HUES64 (cell line): Measurements from ENCODE around the gene NACC2.

Experiments used
- H3K27ac ChIP-seq: 2 replicates; pipeline ENCODE4 v1.7.0; 2013; ENCODE audit warnings: low read depth, low read length, inconsistent platforms
- H3K27me3 ChIP-seq: 2 replicates; pipeline ENCODE4 v1.6.1; 2013; ENCODE audit warnings: mild to moderate bottlenecking, low read length; ENCODE audit not compliant: insufficient read depth
- H3K36me3 ChIP-seq: 2 replicates; pipeline ENCODE4 v1.6.1; 2013; ENCODE audit warnings: mild to moderate bottlenecking, low read length; ENCODE audit not compliant: insufficient read depth
- H3K4me1 ChIP-seq: 2 replicates; pipeline ENCODE4 v1.6.1; 2013; ENCODE audit warnings: mild to moderate bottlenecking, low read length, moderate library complexity; ENCODE audit not compliant: insufficient read depth
- H3K4me3 ChIP-seq: 2 replicates; pipeline ENCODE4 v1.5.1; 2013; ENCODE audit warnings: mild to moderate bottlenecking, low read length, moderate library complexity
- H3K9ac ChIP-seq: 2 replicates; pipeline ENCODE4 v1.6.1; 2013; ENCODE audit warnings: mild to moderate bottlenecking, low read depth, low read length
- H3K9me3 ChIP-seq: 2 replicates; pipeline ENCODE4 v1.6.1; 2013; ENCODE audit warnings: low read depth, low read length; ENCODE audit not compliant: insufficient read depth
- WGBS: fragments of 150-250, 120-280 bp; methylation state at CpG from one replicate; pipeline ENCODE4 v1.1.7; 2013; ENCODE audit warnings: missing lambda C conversion rate; 5-methylcytosine and 5-hydroxymethylcytosine counted together

NACC2 gene

GRCh38 chr9:136058084-136058483 lies 37.0 kb downstream of the NACC2 start:
- H3K9ac ChIP-seq, result no peak overlapping the region
- H3K27me3 ChIP-seq, result no peaks in the 10 kb centered on the region
- no peaks in the 10 kb centered on the region for H3K9me3 ChIP-seq
- 86% methylated on average over 13 of the region's 13 CpGs for WGBS
- no peak overlapping the region for H3K4me3 ChIP-seq
- H3K36me3 ChIP-seq, result no peaks in the 10 kb centered on the region
- H3K4me1 ChIP-seq, result peaks cover 13% of the 10 kb centered on the region
- no peak overlapping the region for H3K27ac ChIP-seq

DNA sequence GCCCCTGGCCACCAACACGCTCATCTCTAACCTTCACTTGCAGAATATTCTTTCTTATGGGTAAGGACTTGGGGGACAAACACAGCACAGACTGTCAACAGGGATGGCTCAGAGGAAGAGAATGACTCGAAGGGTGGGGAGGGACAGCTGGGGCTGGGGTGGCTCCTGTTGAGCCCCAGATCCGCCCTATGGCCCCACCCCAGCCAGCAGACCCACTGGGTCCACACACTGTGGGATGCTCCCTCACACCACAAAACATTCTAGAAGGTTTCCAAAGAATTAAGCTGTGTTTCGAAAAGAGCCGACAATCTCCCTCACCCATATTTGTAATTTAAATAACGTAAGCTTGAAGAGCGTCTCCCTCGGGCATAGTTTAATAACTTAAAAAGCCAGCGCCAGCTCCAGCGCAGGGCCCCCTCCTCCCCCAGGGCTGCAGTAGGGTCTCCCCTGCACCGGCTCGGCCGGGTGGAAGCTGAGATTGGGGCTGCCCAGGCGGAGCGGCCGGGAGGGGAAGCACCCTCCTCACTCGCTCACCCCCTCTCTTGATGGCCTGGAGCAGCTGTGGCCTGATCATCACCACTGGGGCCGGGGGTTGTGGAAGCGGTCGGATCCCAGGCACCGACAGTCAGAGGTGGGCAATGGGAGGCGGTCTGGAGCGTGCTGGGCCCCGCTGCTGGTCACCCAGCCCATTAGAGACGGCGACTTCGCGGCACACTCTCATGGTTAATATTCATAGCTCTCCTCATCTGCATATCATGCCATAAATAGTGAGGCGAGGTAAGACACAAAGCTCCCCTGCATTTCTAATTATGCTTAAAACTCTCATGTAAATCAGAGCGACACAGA lies 37.6 kb downstream of the NACC2 start:
- Histone ChIP-seq H3K9ac (no peak overlapping the region), H3K27ac (no peak overlapping the region), H3K4me1 (peaks cover 18% of the 10 kb centered on the region), H3K9me3 (no peaks in the 10 kb centered on the region), H3K27me3 (no peaks in the 10 kb centered on the region), H3K4me3 (no peak overlapping the region), H3K36me3 (no peaks in the 10 kb centered on the region)
- 70% methylated on average over 30 of the region's 30 CpGs for WGBS

DNA sequence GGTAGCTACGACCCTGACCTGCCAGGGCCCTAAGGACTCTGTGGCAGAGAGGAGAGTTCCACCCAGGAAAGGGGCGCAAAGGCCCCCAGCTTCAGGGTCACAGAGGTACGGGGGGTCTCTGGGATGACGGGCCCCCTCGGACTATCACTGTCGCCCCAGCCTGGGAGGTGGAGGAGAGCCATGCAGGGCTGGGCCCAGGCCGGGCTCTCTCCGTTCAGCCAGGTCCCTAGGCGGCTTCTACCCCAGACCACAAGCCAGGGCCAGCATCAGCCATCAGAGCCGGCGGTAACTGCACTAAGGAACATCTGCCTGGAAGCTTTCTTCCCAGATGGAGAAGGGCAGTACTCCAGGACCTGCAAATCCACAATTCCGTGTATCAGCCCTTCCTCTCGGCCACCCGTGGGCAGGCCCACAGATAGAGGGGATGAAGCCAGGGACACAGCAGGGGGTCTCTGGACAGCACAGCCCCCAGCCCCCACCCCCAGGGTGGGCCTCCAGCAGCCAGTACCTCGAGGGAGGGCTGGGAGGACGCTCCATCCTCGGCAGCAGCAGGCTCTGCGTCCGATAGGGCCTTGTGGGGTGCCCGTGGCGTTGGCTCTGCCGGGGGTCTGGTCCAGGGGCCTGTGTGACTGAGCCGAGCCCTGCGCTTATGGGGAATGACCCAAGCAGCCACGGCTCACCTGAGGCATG lies 38.4 kb downstream of the NACC2 start:
- Histone ChIP-seq H3K4me3 (no peak overlapping the region), H3K27ac (no peak overlapping the region), H3K9me3 (no peaks in the 10 kb centered on the region), H3K9ac (no peak overlapping the region), H3K27me3 (no peaks in the 10 kb centered on the region), H3K4me1 (peaks cover 18% of the 10 kb centered on the region), H3K36me3 (no peaks in the 10 kb centered on the region)
- WGBS, result 86% methylated on average over 25 of the region's 25 CpGs

DNA sequence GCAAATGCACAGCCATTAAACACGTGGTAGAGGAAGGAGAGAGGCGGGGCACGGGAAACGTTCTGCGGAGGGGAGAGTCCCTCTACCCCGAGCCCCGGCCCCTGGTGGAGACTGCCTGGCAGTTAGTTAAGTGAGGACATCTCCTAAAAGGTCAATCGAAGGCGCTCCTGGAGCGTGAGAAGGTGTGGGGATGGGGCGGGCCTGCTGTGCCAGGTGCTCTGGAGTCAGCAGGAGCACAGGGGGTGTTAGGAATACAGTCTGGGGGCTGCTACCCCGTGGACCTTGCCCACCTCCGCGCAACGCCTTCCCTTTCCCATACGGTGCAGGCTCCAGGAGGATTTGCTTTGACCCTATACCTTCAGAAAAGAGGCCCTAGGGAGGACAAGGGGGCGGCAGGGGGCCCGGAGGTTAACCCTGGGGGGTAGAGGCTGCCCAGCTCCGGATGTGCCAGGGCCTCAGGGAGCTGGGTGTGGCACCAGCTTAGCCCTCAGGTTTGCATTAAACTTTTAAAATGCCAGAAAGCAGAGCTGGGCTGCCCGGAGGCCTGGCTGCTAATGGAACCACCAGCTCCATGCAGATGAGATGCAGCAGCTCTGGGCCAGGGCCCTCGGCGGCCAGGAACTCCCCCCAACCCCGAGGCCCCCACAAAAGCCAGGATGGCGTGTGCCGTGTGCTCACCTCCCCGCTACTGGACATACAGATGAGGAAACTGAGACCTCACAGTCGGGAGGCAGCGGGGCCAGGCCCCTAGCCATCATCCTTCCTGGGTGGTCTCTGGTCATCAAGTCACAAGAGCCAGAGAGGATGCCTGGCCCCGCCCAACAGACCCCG lies 39.2 kb downstream of the NACC2 start:
- no peaks in the 10 kb centered on the region for H3K9me3 ChIP-seq
- no peaks in the 10 kb centered on the region for H3K36me3 ChIP-seq
- no peak overlapping the region for H3K27ac ChIP-seq
- H3K4me1 ChIP-seq, result peaks cover 18% of the 10 kb centered on the region
- H3K9ac ChIP-seq, result no peak overlapping the region
- H3K27me3 ChIP-seq, result 0 out of 2 replicates have a peak, but pooled peaks cover under 1% of the 10 kb centered on the region
- 75% methylated on average over 30 of the region's 30 CpGs for WGBS
- H3K4me3 ChIP-seq, result no peak overlapping the region

DNA sequence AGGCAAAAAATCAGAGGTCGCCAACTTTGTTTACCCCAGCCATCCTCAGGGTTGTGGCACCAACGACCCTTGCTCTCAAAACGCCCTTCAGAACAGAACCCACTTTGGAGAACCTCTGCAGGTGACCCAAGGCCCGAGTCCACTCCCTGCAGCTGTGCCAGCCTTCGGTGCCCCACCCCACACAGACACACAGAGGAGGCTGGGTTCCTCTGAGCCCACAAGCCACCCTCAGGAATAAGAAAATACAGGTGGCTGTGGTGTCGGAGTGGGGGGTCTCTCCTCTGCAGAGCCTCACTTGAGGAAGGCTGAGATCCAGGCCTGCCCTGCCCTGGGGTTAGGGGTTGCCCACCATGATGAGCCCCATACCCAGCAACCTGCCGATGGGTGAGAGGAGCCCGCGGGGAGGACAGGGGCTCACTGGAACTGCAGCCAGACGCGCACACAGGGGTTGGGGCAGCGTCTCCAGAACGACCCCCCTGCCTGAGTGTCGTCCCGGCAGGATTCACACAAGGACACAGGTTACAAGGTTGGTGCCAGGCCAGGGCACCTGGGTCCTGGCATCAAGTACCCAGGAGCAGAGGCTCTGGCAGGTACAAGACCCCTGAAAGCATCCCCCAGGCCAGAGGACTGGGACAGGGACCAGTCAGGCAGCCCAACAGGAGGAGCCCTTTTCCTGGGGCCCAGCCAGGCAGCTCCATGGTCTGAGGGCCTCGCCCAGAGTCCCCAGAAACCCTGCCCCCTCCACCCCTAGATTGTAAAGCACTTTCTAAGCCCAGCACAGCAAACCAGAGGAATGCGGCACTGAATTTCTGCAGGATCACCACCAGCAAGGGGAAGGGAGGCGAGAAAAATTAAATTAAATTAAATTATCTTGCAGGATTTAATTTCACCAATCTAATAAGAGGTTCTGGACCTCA lies 40.0 kb downstream of the NACC2 start:
- H3K27me3 ChIP-seq, result peaks cover 9% of the 10 kb centered on the region; the same call in 1 of the 2 replicates
- H3K4me1 ChIP-seq, result peaks cover 18% of the 10 kb centered on the region
- H3K36me3 ChIP-seq, result no peaks in the 10 kb centered on the region
- no peak overlapping the region for H3K4me3 ChIP-seq
- H3K9me3 ChIP-seq, result no peaks in the 10 kb centered on the region
- WGBS, result 94% methylated on average over 17 of the region's 18 CpGs
- no peak overlapping the region for H3K27ac ChIP-seq
- no peak overlapping the region for H3K9ac ChIP-seq

GRCh38 chr9:136054146-136054545 lies 40.9 kb downstream of the NACC2 start:
- Histone ChIP-seq H3K27me3 (peaks cover 10% of the 10 kb centered on the region; the same call in 1 of the 2 replicates), H3K36me3 (0 out of 2 replicates have a peak, but pooled peaks cover 4% of the 10 kb centered on the region), H3K9ac (no peak overlapping the region), H3K27ac (no peak overlapping the region), H3K4me3 (no peak overlapping the region), H3K4me1 (peaks cover 15% of the 10 kb centered on the region), H3K9me3 (no peaks in the 10 kb centered on the region)
- 88% methylated on average over 12 of the region's 12 CpGs for WGBS

DNA sequence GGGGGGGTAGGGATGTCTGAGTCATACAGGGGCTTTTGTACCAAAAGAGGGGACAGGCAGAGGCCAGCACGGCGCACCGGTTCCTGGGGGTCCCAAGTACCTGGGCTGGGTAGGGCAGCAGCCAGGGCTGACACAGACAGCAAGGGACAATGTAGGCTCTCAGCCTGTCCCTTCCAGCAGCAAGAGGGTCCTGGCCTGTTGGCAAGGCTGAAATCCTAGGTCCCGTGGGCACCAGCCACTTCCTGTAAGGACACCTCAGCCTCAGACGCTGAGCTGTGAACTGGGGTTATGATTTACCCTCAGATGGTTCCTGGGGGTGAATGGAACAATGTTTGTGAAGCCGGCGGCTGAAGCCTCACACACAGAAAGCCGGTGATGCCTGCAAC lies 41.3 kb downstream of the NACC2 start:
- 0 out of 2 replicates have a peak, but pooled peaks cover 4% of the 10 kb centered on the region for H3K36me3 ChIP-seq
- H3K4me3 ChIP-seq, result no peak overlapping the region
- H3K27me3 ChIP-seq, result peaks cover 10% of the 10 kb centered on the region; the same call in 1 of the 2 replicates
- H3K27ac ChIP-seq, result no peak overlapping the region
- WGBS, result 92% methylated on average over 8 of the region's 8 CpGs
- no peaks in the 10 kb centered on the region for H3K9me3 ChIP-seq
- H3K9ac ChIP-seq, result no peak overlapping the region
- peaks cover 15% of the 10 kb centered on the region for H3K4me1 ChIP-seq

- Histone ChIP-seq H3K9me3 (no peaks in the 10 kb centered on the region), H3K27me3 (peaks cover 10% of the 10 kb centered on the region; the same call in 1 of the 2 replicates), H3K4me3 (peak overlapping the region; percentile 3; the same call in 1 of the 2 replicates), H3K36me3 (0 out of 2 replicates have a peak, but pooled peaks cover 4% of the 10 kb centered on the region), H3K4me1 (peaks cover 15% of the 10 kb centered on the region), H3K27ac (peak overlapping the region; percentile 44; the same call in 1 of the 2 replicates), H3K9ac (0 out of 2 replicates have a peak overlapping the region, but pooled peaks have one; percentile 2)
- WGBS, result 56% methylated on average over 23 of the region's 23 CpGs
Measured at GRCh38 chr9:136052991-136053756, 41.9 kb downstream of the NACC2 start.

GRCh38 chr9:136052472-136052880 lies 42.6 kb downstream of the NACC2 start:
- no peaks in the 10 kb centered on the region for H3K9me3 ChIP-seq
- peaks cover 12% of the 10 kb centered on the region for H3K4me1 ChIP-seq
- peak overlapping the region; percentile 56; the same call in 1 of the 2 replicates for H3K4me3 ChIP-seq
- 0 out of 2 replicates have a peak overlapping the region, but pooled peaks have one; percentile 2 for H3K9ac ChIP-seq
- H3K36me3 ChIP-seq, result 0 out of 2 replicates have a peak, but pooled peaks cover 4% of the 10 kb centered on the region
- H3K27me3 ChIP-seq, result peaks cover 10% of the 10 kb centered on the region; the same call in 1 of the 2 replicates
- WGBS, result 13% methylated on average over 15 of the region's 15 CpGs
- H3K27ac ChIP-seq, result peak overlapping the region; percentile 44; the same call in 1 of the 2 replicates
